Measurements from ENCODE around the gene PPIG. TPM values are rescaled to one million over a fixed set of nuclear protein-coding genes. Genes with fewer than 3 reads are reported as not detected.

Gene PPIG
- total and polyA plus RNA-seq, 9 of the 15 experiments (the other 6 are each of a cell fraction or from before 2014, with no cell fraction given), result 52.5 to 166 (median 124) TPM

GRCh38 chr2:169670215-169670651, 86.1 kb downstream of the PPIG start (continued):
- peak in 1 of 2 experiments; percentile 45 for TF ChIP-seq AFF1 (IDR thresholded peaks at IDR 0.05; ENCODE audit: low read depth in 1 of 2, partially characterized antibody in 2 of 2)
- 0 out of 4 replicates have a peak, but pooled peaks of 1 of the 2 experiments have one; percentile 16 for TF ChIP-seq TEAD1 (CRISPR knock-in tag; IDR thresholded peaks at IDR 0.05)
- TF ChIP-seq DIDO1 (tag; IDR thresholded peaks at IDR 0.05; ENCODE audit: low read depth), result no peak
- no peak for TF ChIP-seq HNRNPLL (IDR thresholded peaks at IDR 0.05; ENCODE audit: low read depth, low read length, poor library complexity, severe bottlenecking)
- no peak for TF ChIP-seq RFX7 (CRISPR knock-in tag; IDR thresholded peaks at IDR 0.05)
- peak; percentile 23; the same call in 1 of the 2 replicates for TF ChIP-seq NFE2 (IDR thresholded peaks at IDR 0.05; ENCODE audit: low read depth)
- no peak for TF ChIP-seq RBM17 (IDR thresholded peaks at IDR 0.05; ENCODE audit: borderline replicate concordance, low read depth, low read length)
- no peak for TF ChIP-seq HES1 (IDR thresholded peaks at IDR 0.05; ENCODE audit: low read depth)
- peak; percentile 97 for TF ChIP-seq JUN (IDR thresholded peaks at IDR 0.05; ENCODE audit: borderline replicate concordance, low read depth, low read length)
- no peak for TF ChIP-seq JUN (CRISPR knock-in tag; IDR thresholded peaks at IDR 0.05; ENCODE audit: borderline replicate concordance)
- peak; percentile 54 for TF ChIP-seq HDAC3 (IDR thresholded peaks at IDR 0.05; ENCODE audit: borderline replicate concordance, partially characterized antibody)
- no peak for TF ChIP-seq CCAR2 (IDR thresholded peaks at IDR 0.05; ENCODE audit: low read depth, low read length)
- peak; percentile 74; the same call in 1 of the 2 replicates for TF ChIP-seq LCOR (CRISPR knock-in tag; IDR thresholded peaks at IDR 0.05)
- TF ChIP-seq HDAC1 (IDR thresholded peaks at IDR 0.05), result no peak
- TF ChIP-seq NEUROD1 (IDR thresholded peaks at IDR 0.05; ENCODE audit: borderline replicate concordance, low read depth, low read length, partially characterized antibody), result peak; percentile 53
- no peak for TF ChIP-seq ZNF41 (CRISPR knock-in tag; conservative IDR thresholded peaks at IDR 0.05)
- TF ChIP-seq ILF3 (IDR thresholded peaks at IDR 0.05; ENCODE audit: borderline replicate concordance), result 0 out of 2 replicates have a peak, but pooled peaks have one; percentile 43
- no peak for TF ChIP-seq ESRRA (IDR thresholded peaks at IDR 0.05; ENCODE audit: borderline replicate concordance, low read depth)
- TF ChIP-seq SMARCE1 (IDR thresholded peaks at IDR 0.05), result peak; percentile 97
- peak; percentile 39 for TF ChIP-seq TAF9B (IDR thresholded peaks at IDR 0.05; ENCODE audit: partially characterized antibody)
